ENCODE measurements around the gene CALHM3. TPM values are rescaled to one million over a fixed set of nuclear protein-coding genes. Genes with fewer than 3 reads are reported as not detected.

Gene CALHM3
- polyA plus RNA-seq, 1 donor from 2014 or later: not detected

DNA sequence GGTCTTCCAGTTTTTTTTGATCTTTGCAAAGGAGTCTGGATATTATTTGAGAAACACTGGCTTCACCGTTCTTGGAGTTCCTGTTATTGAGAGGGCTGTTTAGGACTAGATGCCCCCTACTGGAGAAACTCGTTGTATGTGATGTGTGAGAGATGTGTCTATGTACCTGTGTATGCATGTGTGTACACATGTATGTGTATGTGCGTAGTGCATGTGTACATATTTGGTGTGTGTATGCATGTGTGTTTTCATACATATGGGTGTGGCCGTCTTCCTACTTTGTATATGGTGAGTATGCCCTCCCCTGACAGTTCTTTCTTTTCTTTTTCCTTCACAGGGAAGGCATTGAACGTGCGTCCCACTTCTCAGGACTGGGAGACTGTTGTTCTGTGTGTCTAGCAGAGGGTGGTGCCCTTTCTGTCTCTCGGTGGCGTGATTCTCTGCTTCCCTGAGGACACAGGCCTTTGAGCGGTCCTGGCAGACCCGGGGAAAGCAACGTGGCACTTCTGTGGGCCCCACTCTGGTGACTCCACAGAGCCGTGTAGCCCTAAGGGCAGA, 3.0 kb upstream of the CALHM3 start:
- no peaks in the 10 kb centered on the region for H3K27me3 ChIP-seq (ENCODE audit: insufficient read depth, low read depth, low read length)
- TF ChIP-seq EZH2 (IDR thresholded peaks at IDR 0.05; ENCODE audit: borderline replicate concordance, insufficient read depth, low read length, poor library complexity, severe bottlenecking) (no peak), SMC3 (conservative IDR thresholded peaks at IDR 0.05; ENCODE audit: poor library complexity) (peak; percentile 37)
- TF ChIP-seq, protein P1, sequence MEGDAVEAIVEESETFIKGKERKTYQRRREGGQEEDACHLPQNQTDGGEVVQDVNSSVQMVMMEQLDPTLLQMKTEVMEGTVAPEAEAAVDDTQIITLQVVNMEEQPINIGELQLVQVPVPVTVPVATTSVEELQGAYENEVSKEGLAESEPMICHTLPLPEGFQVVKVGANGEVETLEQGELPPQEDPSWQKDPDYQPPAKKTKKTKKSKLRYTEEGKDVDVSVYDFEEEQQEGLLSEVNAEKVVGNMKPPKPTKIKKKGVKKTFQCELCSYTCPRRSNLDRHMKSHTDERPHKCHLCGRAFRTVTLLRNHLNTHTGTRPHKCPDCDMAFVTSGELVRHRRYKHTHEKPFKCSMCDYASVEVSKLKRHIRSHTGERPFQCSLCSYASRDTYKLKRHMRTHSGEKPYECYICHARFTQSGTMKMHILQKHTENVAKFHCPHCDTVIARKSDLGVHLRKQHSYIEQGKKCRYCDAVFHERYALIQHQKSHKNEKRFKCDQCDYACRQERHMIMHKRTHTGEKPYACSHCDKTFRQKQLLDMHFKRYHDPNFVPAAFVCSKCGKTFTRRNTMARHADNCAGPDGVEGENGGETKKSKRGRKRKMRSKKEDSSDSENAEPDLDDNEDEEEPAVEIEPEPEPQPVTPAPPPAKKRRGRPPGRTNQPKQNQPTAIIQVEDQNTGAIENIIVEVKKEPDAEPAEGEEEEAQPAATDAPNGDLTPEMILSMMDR (IDR thresholded peaks at IDR 0.05; ENCODE audit: poor library complexity, severe bottlenecking): peak; percentile 51

DNA sequence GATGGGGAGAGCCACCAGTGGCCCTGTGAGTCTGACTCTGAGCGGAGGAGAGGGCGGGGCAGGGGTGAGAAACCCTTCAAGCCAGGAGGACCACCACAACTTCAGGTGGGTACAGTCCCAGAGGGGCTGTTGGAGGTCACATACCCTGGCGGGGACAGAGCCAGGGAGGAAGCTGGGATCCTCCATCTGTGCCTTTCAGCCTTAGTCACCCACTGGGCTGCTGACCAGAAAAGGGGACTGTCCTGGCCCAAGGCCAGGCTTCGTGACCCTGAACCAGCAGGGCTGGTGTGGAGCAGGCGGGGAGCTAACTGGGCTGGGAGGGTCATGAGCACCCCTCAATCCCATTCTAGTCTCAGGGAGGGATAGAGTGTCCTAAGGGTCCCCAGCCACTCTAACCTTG, 1.5 kb upstream of the CALHM3 start:
- Histone ChIP-seq H2AFZ (ENCODE audit: low read depth, low read length) (no peak overlapping the region), H3F3A (ENCODE audit: insufficient read depth, low read length, poor library complexity, severe bottlenecking) (no peaks in the 10 kb centered on the region), H3K4me3 (ENCODE audit: low read length) (no peak overlapping the region), H3K9me3 (ENCODE audit: low read length) (no peaks in the 10 kb centered on the region), H3K27ac (ENCODE audit: low read length) (no peak overlapping the region), H3K4me2 (ENCODE audit: low read length) (no peak overlapping the region), H3K27me3 (ENCODE audit: insufficient read depth, low read depth, low read length) (no peaks in the 10 kb centered on the region), H4K20me1 (ENCODE audit: insufficient read depth) (no peaks in the 10 kb centered on the region), H3K79me2 (replicated peaks; ENCODE audit: insufficient read depth, low read length) (no peaks in the 10 kb centered on the region), H3K9ac (ENCODE audit: low read length) (no peak overlapping the region), H3K36me3 (ENCODE audit: insufficient read depth, low read length) (no peaks in the 10 kb centered on the region), H3K9me2 (ENCODE audit: insufficient read depth, low read length) (no peaks in the 10 kb centered on the region)
- TF ChIP-seq, protein P1 (IDR thresholded peaks at IDR 0.05; ENCODE audit: poor library complexity, severe bottlenecking): no peak
- TF ChIP-seq MXI1 (conservative IDR thresholded peaks at IDR 0.05; ENCODE audit: poor library complexity, severe bottlenecking): no peak

More for the DNA sequence above, 3.0 kb upstream of the CALHM3 start:
- no peaks in the 10 kb centered on the region for H3K79me2 ChIP-seq (replicated peaks; ENCODE audit: insufficient read depth, low read length)
- H3K9ac ChIP-seq (ENCODE audit: low read length): no peak overlapping the region
- H3K27ac ChIP-seq (ENCODE audit: low read length): no peak overlapping the region
- H4K20me1 ChIP-seq (ENCODE audit: insufficient read depth): no peaks in the 10 kb centered on the region
- H3K4me3 ChIP-seq (ENCODE audit: low read length): no peak overlapping the region
- no peaks in the 10 kb centered on the region for H3F3A ChIP-seq (ENCODE audit: insufficient read depth, low read length, poor library complexity, severe bottlenecking)
- H2AFZ ChIP-seq (ENCODE audit: low read depth, low read length): no peak overlapping the region
- no peaks in the 10 kb centered on the region for H3K9me3 ChIP-seq (ENCODE audit: low read length)
- no peaks in the 10 kb centered on the region for H3K9me2 ChIP-seq (ENCODE audit: insufficient read depth, low read length)
- no peak overlapping the region for H3K4me2 ChIP-seq (ENCODE audit: low read length)
- H3K36me3 ChIP-seq (ENCODE audit: insufficient read depth, low read length): no peaks in the 10 kb centered on the region

DNA sequence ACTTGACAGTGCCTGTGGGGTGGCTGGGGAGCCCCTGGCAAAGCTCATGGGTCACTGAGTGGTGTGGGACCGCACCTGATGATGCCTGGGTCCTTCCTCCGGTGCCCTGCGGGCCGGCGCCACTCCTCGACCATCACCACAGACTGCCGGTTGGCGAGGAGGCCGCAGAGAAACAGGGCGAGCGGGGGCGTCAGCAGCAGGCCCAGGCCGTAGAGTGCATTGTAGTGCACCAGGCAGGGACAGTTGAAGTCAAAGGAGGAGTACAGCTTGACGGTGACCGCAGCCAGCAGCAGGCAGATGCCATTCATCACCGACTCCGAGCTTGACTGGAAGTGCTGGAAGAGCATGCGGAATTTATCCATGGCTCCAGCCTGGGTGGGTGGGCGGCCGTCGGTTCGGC, 369 bp downstream of the CALHM3 start:
- Histone ChIP-seq H3K36me3 (ENCODE audit: insufficient read depth, low read length) (no peaks in the 10 kb centered on the region), H3K9ac (ENCODE audit: low read length) (no peak overlapping the region), H3K4me2 (ENCODE audit: low read length) (no peak overlapping the region), H2AFZ (ENCODE audit: low read depth, low read length) (no peak overlapping the region), H3K27ac (ENCODE audit: low read length) (no peak overlapping the region), H3K79me2 (replicated peaks; ENCODE audit: insufficient read depth, low read length) (no peaks in the 10 kb centered on the region), H3K4me3 (ENCODE audit: low read length) (no peak overlapping the region), H3F3A (ENCODE audit: insufficient read depth, low read length, poor library complexity, severe bottlenecking) (no peaks in the 10 kb centered on the region), H4K20me1 (ENCODE audit: insufficient read depth) (no peaks in the 10 kb centered on the region), H3K9me3 (ENCODE audit: low read length) (no peaks in the 10 kb centered on the region), H3K9me2 (ENCODE audit: insufficient read depth, low read length) (no peaks in the 10 kb centered on the region), H3K27me3 (ENCODE audit: insufficient read depth, low read depth, low read length) (no peaks in the 10 kb centered on the region)
- TF ChIP-seq, protein P1 (IDR thresholded peaks at IDR 0.05; ENCODE audit: poor library complexity, severe bottlenecking): no peak
- TF ChIP-seq RAD21 (conservative IDR thresholded peaks at IDR 0.05) (no peak), EP300 (conservative IDR thresholded peaks at IDR 0.05; ENCODE audit: poor library complexity, severe bottlenecking) (no peak)
